HG02885 (cell line): ENCODE measurements around the gene PCSK2.
"Not testable (repeated sequence)": the region's sequence is repeated elsewhere in the genome, so short reads cannot be mapped to it uniquely, and the experiment has no call there.

Experiments
- ATAC-seq: cut with Tn5 transposase; IDR thresholded peaks from one replicate; pipeline ENCODE4 v1.9.1; 2021; ENCODE audit warnings: mild to moderate bottlenecking; ENCODE audit not compliant: unreplicated experiment, poor library complexity

The PCSK2 gene

GRCh38 chr20:17226410-17227218 lies at the start of gene PCSK2:
TSS of gene PCSK2 (plus strand) at chr20:17227040. CDS start at chr20:17227306, 266 bp downstream.
- ATAC-seq: no peak

- no peak for ATAC-seq
Measured at GRCh38 chr20:17177341-17177740, 49.5 kb upstream of the PCSK2 start.

- ATAC-seq: no peak
Measured at GRCh38 chr20:17179840-17180239, 47.0 kb upstream of the PCSK2 start.

- no peak for ATAC-seq
Measured at GRCh38 chr20:17189976-17190695, 36.7 kb upstream of the PCSK2 start.

- ATAC-seq: no peak
Measured at GRCh38 chr20:17197041-17197440, 29.8 kb upstream of the PCSK2 start.

- ATAC-seq: no peak
Measured at GRCh38 chr20:17202030-17202429, 24.8 kb upstream of the PCSK2 start.

- ATAC-seq: no peak
Measured at GRCh38 chr20:17202673-17203072, 24.2 kb upstream of the PCSK2 start.

- ATAC-seq: no peak
Measured at GRCh38 chr20:17205084-17205813, 21.6 kb upstream of the PCSK2 start.

GRCh38 chr20:17210387-17210786 lies 16.5 kb upstream of the PCSK2 start:
- ATAC-seq: no peak

- no peak for ATAC-seq
Measured at GRCh38 chr20:17210983-17211382, 15.9 kb upstream of the PCSK2 start.

- no peak for ATAC-seq
Measured at GRCh38 chr20:17215167-17215566, 11.7 kb upstream of the PCSK2 start.

- ATAC-seq: not testable (repeated sequence)
Measured at GRCh38 chr20:17219856-17220255, 7.0 kb upstream of the PCSK2 start.

GRCh38 chr20:17223553-17223952 lies 3.3 kb upstream of the PCSK2 start:
- no peak for ATAC-seq

- no peak for ATAC-seq
Measured at GRCh38 chr20:17225851-17226409, 910 bp upstream of the PCSK2 start.

- ATAC-seq: no peak
Measured at GRCh38 chr20:17227219-17227575, 357 bp downstream of the PCSK2 start.

GRCh38 chr20:17227669-17228623 lies 1.1 kb downstream of the PCSK2 start:
- ATAC-seq: no peak

GRCh38 chr20:17228624-17229061 lies 1.8 kb downstream of the PCSK2 start:
- no peak for ATAC-seq

GRCh38 chr20:17229256-17229655 lies 2.4 kb downstream of the PCSK2 start:
- no peak for ATAC-seq

GRCh38 chr20:17233626-17234025 lies 6.8 kb downstream of the PCSK2 start:
- ATAC-seq: no peak

- ATAC-seq: no peak
Measured at GRCh38 chr20:17236766-17237165, 9.9 kb downstream of the PCSK2 start.
